Lung (tissue), 12 donors: ENCODE data around the gene BCKDHB. TPM values are rescaled to one million over a fixed set of nuclear protein-coding genes. Genes with fewer than 3 reads are reported as not detected.

Experiments used
- ATAC-seq: fragments of 200-7000 bp; cut with Tn5 transposase; one replicate; pipeline ENCODE4 v1.9.1; 2020; ENCODE audit warnings: moderate number of reproducible peaks; ENCODE audit not compliant: insufficient read depth, low FRiP score
- DNase-seq, 3 donors: peaks; one replicate each; pipeline ENCODE4 v3.0.0-alpha.2; 2013 to 2017
- H3K27ac ChIP-seq, 2 donors: one replicate each; pipeline ENCODE4 v1.5.1; 2013; ENCODE audit warnings: mild to moderate bottlenecking in 2 of 2, moderate library complexity in 2 of 2, control low read depth in 1 of 2, inconsistent platforms in 1 of 2, low read depth in 1 of 2, low read length in 1 of 2
- H3K27me3 ChIP-seq, 3 donors: one replicate each; pipeline ENCODE4 v1.5.1; 2013; ENCODE audit warnings: low read length in 2 of 3; ENCODE audit not compliant: control insufficient read depth in 3 of 3, insufficient read depth in 3 of 3
- H3K36me3 ChIP-seq, 4 donors: one replicate each; pipeline ENCODE4 v1.5.1; 2013; ENCODE audit warnings: low read length in 4 of 4, mild to moderate bottlenecking in 1 of 4, moderate library complexity in 1 of 4; ENCODE audit not compliant: control insufficient read depth in 4 of 4, insufficient read depth in 4 of 4
- H3K4me1 ChIP-seq, 5 donors: one replicate each; pipeline ENCODE4 v1.5.1; 2013; ENCODE audit warnings: low read length in 5 of 5, mild to moderate bottlenecking in 2 of 5, moderate library complexity in 1 of 5; ENCODE audit not compliant: control insufficient read depth in 5 of 5, insufficient read depth in 5 of 5
- H3K4me3 ChIP-seq: one replicate; pipeline ENCODE4 v1.5.1; 2013; ENCODE audit warnings: mild to moderate bottlenecking, control low read depth, moderate library complexity
- H3K9ac ChIP-seq, 2 donors: one replicate each; pipeline ENCODE4 v1.5.1; 2013; ENCODE audit warnings: low read length in 2 of 2, control low read depth in 1 of 2; ENCODE audit not compliant: insufficient read depth in 1 of 2
- H3K9me3 ChIP-seq, 4 donors: one replicate each; pipeline ENCODE4 v1.5.1; 2013; ENCODE audit warnings: low read length in 3 of 4, mild to moderate bottlenecking in 1 of 4, moderate library complexity in 1 of 4; ENCODE audit not compliant: control insufficient read depth in 4 of 4, insufficient read depth in 3 of 4
- WGBS, 2 donors: extraction: QIAGEN DNeasy Blood & Tissue Kit; methylation state at CpG; one replicate each; pipeline ENCODE4 v1.1.7; 2013; 5-methylcytosine and 5-hydroxymethylcytosine counted together
- polyA plus RNA-seq, 2 donors: library from polyadenylated mRNA; stranded (reverse); fragments of 200-250 nt; gene quantifications; one replicate each; pipeline ENCODE4 v1.2.1, GENCODE V29; 2013
- total RNA-seq, 2 donors: library from RNA; depleted of rRNA in 1 of 2; stranded (reverse); fragments of >200 nt in 1 of 2; gene quantifications; one replicate each; pipeline ENCODE4 v1.2.1, GENCODE V29; 2014 to 2021
- TF ChIP-seq, protein P1 (sequence below): IDR thresholded peaks from 2 replicates; pipeline ENCODE4 v1.5.1; 2012; ENCODE audit warnings: mild to moderate bottlenecking; ENCODE audit errors: control extremely low read depth, extremely low read depth
- donor health status: control.
- donor health status: control.
- donor health status: Bipolar disorder and iron deficiency.
- donor health status: healthy.
- donor health status: DM: yes; HTN: yes; CAD: no.

Gene BCKDHB
- total and polyA plus RNA-seq, 4 donors = 6.9 to 27.7 (median 15.7) TPM

DNA sequence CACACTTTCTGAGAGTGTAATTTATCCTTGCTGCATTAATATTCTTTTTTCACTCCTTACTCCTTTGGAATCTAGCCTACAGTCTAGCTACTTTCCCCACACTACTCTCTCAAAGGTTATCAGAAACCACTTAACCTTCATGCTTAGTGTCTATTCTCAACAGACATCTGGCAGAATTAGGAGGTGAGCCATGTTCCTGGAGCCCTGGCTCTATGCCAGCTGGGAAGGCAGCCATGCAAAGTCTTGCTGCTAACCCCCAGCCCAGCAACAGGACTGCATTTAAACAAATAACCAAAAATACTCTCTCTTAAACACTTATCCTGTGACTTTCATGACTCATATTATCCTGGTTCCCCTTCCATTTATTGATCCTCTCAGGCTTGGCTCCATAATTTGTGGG lies 260.2 kb downstream of the BCKDHB start:
- H3K4me1 ChIP-seq = peaks cover 0 to 8% (median 0%) of the 10 kb centered on the region in 5 donors
- H3K36me3 ChIP-seq = no peaks in the 10 kb centered on the region
- H3K4me3 ChIP-seq = no peak overlapping the region
- H3K27me3 ChIP-seq = no peaks in the 10 kb centered on the region
- no peak overlapping the region for H3K9ac ChIP-seq
- no peak overlapping the region for H3K27ac ChIP-seq
- H3K9me3 ChIP-seq = no peaks in the 10 kb centered on the region
- DNase-seq (peak; percentile 31 to 59 (median 58)), ATAC-seq (no peak)
- TF ChIP-seq, protein P1, sequence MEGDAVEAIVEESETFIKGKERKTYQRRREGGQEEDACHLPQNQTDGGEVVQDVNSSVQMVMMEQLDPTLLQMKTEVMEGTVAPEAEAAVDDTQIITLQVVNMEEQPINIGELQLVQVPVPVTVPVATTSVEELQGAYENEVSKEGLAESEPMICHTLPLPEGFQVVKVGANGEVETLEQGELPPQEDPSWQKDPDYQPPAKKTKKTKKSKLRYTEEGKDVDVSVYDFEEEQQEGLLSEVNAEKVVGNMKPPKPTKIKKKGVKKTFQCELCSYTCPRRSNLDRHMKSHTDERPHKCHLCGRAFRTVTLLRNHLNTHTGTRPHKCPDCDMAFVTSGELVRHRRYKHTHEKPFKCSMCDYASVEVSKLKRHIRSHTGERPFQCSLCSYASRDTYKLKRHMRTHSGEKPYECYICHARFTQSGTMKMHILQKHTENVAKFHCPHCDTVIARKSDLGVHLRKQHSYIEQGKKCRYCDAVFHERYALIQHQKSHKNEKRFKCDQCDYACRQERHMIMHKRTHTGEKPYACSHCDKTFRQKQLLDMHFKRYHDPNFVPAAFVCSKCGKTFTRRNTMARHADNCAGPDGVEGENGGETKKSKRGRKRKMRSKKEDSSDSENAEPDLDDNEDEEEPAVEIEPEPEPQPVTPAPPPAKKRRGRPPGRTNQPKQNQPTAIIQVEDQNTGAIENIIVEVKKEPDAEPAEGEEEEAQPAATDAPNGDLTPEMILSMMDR = no peak

DNA sequence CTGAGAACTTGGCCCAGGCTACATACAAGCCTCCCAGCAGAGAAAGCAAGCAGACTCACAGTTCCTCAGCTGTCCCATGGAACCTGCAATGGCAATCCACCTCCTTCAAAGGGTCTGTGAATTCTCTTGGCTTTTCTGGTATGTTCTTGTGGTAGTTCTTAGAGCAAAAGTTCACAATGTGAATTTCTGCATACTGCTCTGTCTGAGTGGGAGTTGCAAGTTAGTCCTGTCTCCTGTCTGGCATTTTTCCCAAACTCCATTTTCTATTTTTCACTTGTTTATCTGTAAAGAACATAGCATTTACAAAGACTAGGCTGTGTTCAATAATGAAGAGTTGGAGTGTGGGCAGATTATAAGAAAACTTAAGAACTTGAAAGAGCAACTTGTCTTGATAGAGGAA lies 269.9 kb downstream of the BCKDHB start:
- Histone ChIP-seq H3K36me3 (no peaks in the 10 kb centered on the region), H3K4me3 (no peak overlapping the region), H3K9ac (no peak overlapping the region), H3K9me3 (peaks cover 0 to 6% (median 1%) of the 10 kb centered on the region in 4 donors), H3K27ac (no peak overlapping the region), H3K27me3 (no peaks in the 10 kb centered on the region), H3K4me1 (no peaks in the 10 kb centered on the region)
- TF ChIP-seq, protein P1 = no peak
- DNase-seq (peak in 1 of 3 donors; percentile 9), ATAC-seq (no peak)

DNA sequence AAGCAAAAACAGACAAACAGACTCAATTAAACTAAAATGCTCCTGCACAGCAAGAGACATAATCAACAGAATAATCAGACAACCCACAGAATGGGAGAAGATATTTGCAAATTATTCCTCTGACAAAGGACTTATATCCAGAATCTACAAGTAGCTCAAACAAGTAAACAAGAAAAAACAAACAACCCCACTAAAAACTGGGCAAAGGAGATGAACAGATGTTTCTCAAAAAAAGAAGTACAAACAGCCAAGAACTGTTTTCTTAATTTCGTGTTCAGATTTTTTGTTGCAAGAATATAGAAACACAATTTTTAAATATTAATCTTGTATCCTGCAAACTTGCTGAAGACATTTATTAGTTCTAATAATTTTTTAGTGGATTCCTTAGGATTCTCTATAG lies 274.1 kb downstream of the BCKDHB start:
- no peak overlapping the region for H3K27ac ChIP-seq
- peak in 2 of 3 donors; percentile 16 to 27 for DNase-seq
- no peaks in the 10 kb centered on the region for H3K27me3 ChIP-seq
- WGBS, 2 donors = 83 to 84% methylated on average over 1 of the region's 1 CpG
- H3K4me3 ChIP-seq = no peak overlapping the region
- TF ChIP-seq, protein P1 = no peak
- no peak for ATAC-seq
- peaks cover 0 to 2% (median 0%) of the 10 kb centered on the region in 5 donors for H3K4me1 ChIP-seq
- no peaks in the 10 kb centered on the region for H3K36me3 ChIP-seq
- no peak overlapping the region for H3K9ac ChIP-seq
- peaks cover 0 to 2% (median 0%) of the 10 kb centered on the region in 4 donors for H3K9me3 ChIP-seq

- H3K36me3 ChIP-seq = no peaks in the 10 kb centered on the region
- 57 to 72% methylated on average over 2 of the region's 2 CpGs for WGBS, 2 donors
- ATAC-seq (no peak), DNase-seq (peak; percentile 76 to 96 (median 94))
- H3K9ac ChIP-seq = no peak overlapping the region
- H3K4me1 ChIP-seq = peaks cover 0 to 2% (median 0%) of the 10 kb centered on the region in 5 donors
- no peak overlapping the region for H3K4me3 ChIP-seq
- TF ChIP-seq, protein P1 = no peak
- H3K27me3 ChIP-seq = no peaks in the 10 kb centered on the region
- H3K9me3 ChIP-seq = no peaks in the 10 kb centered on the region
- no peak overlapping the region for H3K27ac ChIP-seq
Measured at GRCh38 chr6:80382811-80383210, 276.3 kb downstream of the BCKDHB start.
